Activated CD4-positive, alpha-beta memory T cell treated with anti-CD3 and anti-CD28 coated beads for 36 hours (primary cell): Measurements from ENCODE around the gene ADAT1. TPM values are rescaled to one million over a fixed set of nuclear protein-coding genes. Genes with fewer than 3 reads are reported as not detected.
A peak's percentile ranks its signal among the peaks of the same experiment; 100 is the strongest.

Source experiments
- CTCF ChIA-PET: fragments of 350-600 bp; sonication (Branson Sonifier 250); formaldehyde crosslinking; loops from one replicate; lab custom pipeline; 2021; ENCODE audit warnings: antibody characterized with exemption, inconsistent platforms; lab: Charles Lee
- POLR2A ChIA-PET: fragments of 350-600 bp; sonication (Branson Sonifier 250); formaldehyde crosslinking; loops from one replicate; lab custom pipeline; 2021; ENCODE audit warnings: antibody characterized with exemption; lab: Charles Lee
- DNase-seq: peaks from one replicate; pipeline ENCODE4 v3.0.0-alpha.2; 2020
- H3K27ac Mint-ChIP-seq: one replicate; pipeline ENCODE4 v1.8.0; 2021; ENCODE audit warnings: mixed read lengths
- H3K27me3 Mint-ChIP-seq: one replicate; pipeline ENCODE4 v1.8.0; 2021; ENCODE audit warnings: mixed read lengths
- H3K36me3 Mint-ChIP-seq: one replicate; pipeline ENCODE4 v1.8.0; 2021; ENCODE audit warnings: mixed read lengths
- H3K4me1 Mint-ChIP-seq: one replicate; pipeline ENCODE4 v1.8.0; 2021; ENCODE audit warnings: low read depth, mixed read lengths
- H3K4me3 Mint-ChIP-seq: one replicate; pipeline ENCODE4 v1.8.0; 2021; ENCODE audit warnings: mild to moderate bottlenecking, mixed read lengths
- H3K9me3 Mint-ChIP-seq: one replicate; pipeline ENCODE4 v1.8.0; 2021; ENCODE audit warnings: mixed read lengths
- intact Hi-C: fragments of 100-400 bp; cut with micrococcal nuclease; formaldehyde crosslinking; loops from one replicate; pipeline ENCODE4 v1.15.1; 2023
- total RNA-seq, 2 experiments: library from RNA; stranded (reverse); gene quantifications; one replicate each; pipeline ENCODE4 v1.2.3, GENCODE V29; 2021

The ADAT1 gene
- total RNA-seq, 2 experiments from 2014 or later: 39.9 to 40.2 TPM

DNA sequence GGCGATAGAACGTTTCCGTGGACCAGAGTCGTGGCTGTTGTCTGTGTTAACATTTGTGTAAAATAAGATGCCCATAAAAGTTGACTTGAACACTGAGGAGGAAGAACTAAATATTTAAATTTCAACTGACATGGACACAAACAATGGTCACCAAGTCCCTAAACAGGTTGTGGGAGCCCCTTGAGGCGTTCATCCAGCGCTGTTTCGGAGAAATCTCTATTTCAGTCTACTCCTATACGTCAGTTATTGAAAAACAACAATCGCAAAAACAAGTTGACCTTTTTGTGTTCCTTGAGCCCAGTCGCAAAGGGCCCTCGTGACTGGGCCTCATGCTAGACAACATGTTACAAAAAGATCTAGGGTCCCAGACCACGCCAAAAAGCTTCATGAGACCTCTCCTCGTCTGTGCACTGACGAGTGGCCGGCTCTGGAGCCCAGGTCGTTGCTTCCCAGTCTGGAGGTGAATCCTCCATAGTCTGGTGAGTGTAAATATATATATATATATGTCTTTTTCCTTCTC lies 66.6 kb downstream of the ADAT1 start:
- H3K27ac Mint-ChIP-seq: peak overlapping the region; percentile 85
- H3K4me1 Mint-ChIP-seq: peaks cover 3% of the 10 kb centered on the region
- intact Hi-C loops: loop anchor here (1.0 to 2.0 kb wide), 7 partner anchors 9 to 1634 kb away; partner anchors contain the start of genes ADAT1, CFDP1, KARS1 and MON1B
- no peaks in the 10 kb centered on the region for H3K36me3 Mint-ChIP-seq
- no peaks in the 10 kb centered on the region for H3K9me3 Mint-ChIP-seq
- DNase-seq: no peak
- CTCF ChIA-PET: interaction anchor here (0.6 to 2.8 kb wide), 9 partner anchors 9 to 382 kb away, joined by 3 to 13 read pairs (median 4); partner anchors contain the start of genes ADAT1, GABARAPL2 and TMEM170A
- POLR2A ChIA-PET: interaction anchor here (1.0 to 2.1 kb wide), 5 partner anchors 8 to 93 kb away, joined by 3 to 8 read pairs (median 5); partner anchors contain the start of genes GABARAPL2 and TMEM170A
- H3K4me3 Mint-ChIP-seq: peak overlapping the region; percentile 88
- H3K27me3 Mint-ChIP-seq: peaks cover 4% of the 10 kb centered on the region

DNA sequence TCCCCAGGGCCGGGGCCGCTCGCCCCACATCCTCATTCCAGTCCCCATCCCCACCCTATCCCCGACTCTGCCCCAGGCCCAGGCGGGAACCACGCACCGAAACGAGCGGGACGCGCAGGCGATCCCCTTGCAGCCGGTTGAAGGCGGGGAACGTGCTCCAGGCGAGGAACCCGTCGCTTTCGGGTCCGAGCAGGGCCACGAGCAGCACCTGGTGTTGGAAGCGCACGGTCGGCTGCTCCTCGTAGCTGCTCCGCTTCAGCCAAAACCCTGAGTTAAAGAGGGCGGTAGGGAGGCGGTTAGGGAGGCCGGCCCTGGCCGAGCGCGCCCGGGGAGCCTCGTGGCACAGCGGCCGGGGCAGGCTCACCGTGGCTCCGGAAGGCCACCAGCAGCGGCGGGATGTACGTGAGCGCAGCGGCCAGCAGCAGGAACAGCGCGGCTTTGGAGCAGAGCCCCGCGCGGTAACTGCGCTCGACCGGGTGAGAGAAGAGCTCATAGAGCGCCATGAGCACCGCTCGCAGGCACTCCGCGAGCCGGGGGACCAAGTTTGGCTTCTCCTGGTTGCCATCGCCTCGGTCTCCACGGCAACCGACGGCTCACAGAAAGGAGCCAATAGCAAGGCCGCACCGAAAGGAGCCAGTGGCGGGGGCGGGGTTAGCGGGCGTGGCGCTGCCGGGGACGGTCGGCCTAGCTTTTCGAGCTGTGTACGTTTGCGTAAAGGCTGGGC lies 67.2 kb downstream of the ADAT1 start, which contains the start of gene TMEM231:
TMEM231 (minus strand) TSS at position 546 of the 724 bp plus-strand sequence; CDS start at position 503, 43 bp downstream.
- ChIA-PET CTCF (interaction anchor here (0.8 to 2.8 kb wide), 6 partner anchors 9 to 92 kb away, joined by 3 to 13 read pairs (median 4); partner anchors contain the start of genes ADAT1 and GABARAPL2), POLR2A (interaction anchor here (0.5 to 2.1 kb wide), 6 partner anchors 9 to 1064 kb away, joined by 3 to 8 read pairs (median 4); partner anchors contain the start of genes GABARAPL2 and TMEM170A)
- H3K9me3 Mint-ChIP-seq: no peaks in the 10 kb centered on the region
- intact Hi-C loops: loop anchor here (1.0 to 2.0 kb wide), 7 partner anchors 9 to 1635 kb away; partner anchors contain the start of genes ADAT1, CFDP1, KARS1 and MON1B
- H3K4me1 Mint-ChIP-seq: peaks cover 3% of the 10 kb centered on the region
- peak within 1 kb of the TSS; percentile 85 for H3K27ac Mint-ChIP-seq
- H3K4me3 Mint-ChIP-seq: peak within 1 kb of the TSS; percentile 88
- H3K27me3 Mint-ChIP-seq: peaks cover 4% of the 10 kb centered on the region
- peak; percentile 98 for DNase-seq
- H3K36me3 Mint-ChIP-seq: no peaks in the 10 kb centered on the region

DNA sequence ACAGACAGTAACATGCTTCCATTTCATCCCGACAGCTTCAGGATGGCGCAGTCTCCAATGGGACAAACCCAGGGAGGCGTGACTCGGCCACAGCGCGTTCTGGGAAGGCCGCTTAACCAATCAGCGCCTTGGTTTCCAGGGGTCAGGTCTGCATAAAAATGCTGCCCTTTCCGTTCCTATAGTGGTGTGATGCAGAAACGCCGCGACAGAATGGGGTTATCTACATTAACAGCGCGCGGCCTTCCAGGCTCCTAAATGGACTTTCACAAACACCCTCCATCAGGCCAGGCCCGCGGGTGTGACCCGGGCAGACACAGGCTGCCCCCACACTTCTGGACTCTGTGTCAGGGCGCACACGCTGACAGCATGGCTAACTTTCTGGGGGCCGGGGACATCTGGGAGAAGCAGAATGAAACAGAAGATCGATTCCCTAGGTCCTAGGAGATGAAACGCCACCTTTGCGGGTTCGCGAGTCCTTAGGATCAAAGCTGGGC lies 67.8 kb downstream of the ADAT1 start:
- H3K27ac Mint-ChIP-seq: peak overlapping the region; percentile 4
- CTCF ChIA-PET: interaction anchor here (0.8 to 2.8 kb wide), 7 partner anchors 10 to 93 kb away, joined by 3 to 13 read pairs (median 4); partner anchors contain the start of genes ADAT1, GABARAPL2 and TMEM170A

GRCh38 chr16:75552951-75553350 lies 70.1 kb downstream of the ADAT1 start:
- Mint-ChIP-seq H3K4me3 (no peak overlapping the region), H3K36me3 (no peaks in the 10 kb centered on the region), H3K9me3 (no peaks in the 10 kb centered on the region), H3K27ac (no peak overlapping the region), H3K27me3 (no peaks in the 10 kb centered on the region), H3K4me1 (peaks cover 6% of the 10 kb centered on the region)
- POLR2A ChIA-PET: no interaction called here
- no peak for DNase-seq
- intact Hi-C loops: no loop called here
- CTCF ChIA-PET: interaction anchor here (0.9 to 1.1 kb wide), 2 partner anchors 35 to 319 kb away, joined by 3 to 4 read pairs; no protein-coding TSS in a partner anchor

More for the DNA sequence above, 67.8 kb downstream of the ADAT1 start:
- Mint-ChIP-seq H3K36me3 (no peaks in the 10 kb centered on the region), H3K4me1 (peaks cover 3% of the 10 kb centered on the region), H3K27me3 (peaks cover 4% of the 10 kb centered on the region), H3K4me3 (peak overlapping the region; percentile 88), H3K9me3 (no peaks in the 10 kb centered on the region)
- POLR2A ChIA-PET: interaction anchor here (0.5 to 2.1 kb wide), 5 partner anchors 9 to 1065 kb away, joined by 3 to 8 read pairs (median 5); partner anchors contain the start of gene GABARAPL2
- DNase-seq: peak; percentile 34
- intact Hi-C loops: no loop called here

- intact Hi-C loops: no loop called here
- Mint-ChIP-seq H3K9me3 (no peaks in the 10 kb centered on the region), H3K27ac (no peak overlapping the region), H3K4me3 (no peak overlapping the region), H3K4me1 (peaks cover 2% of the 10 kb centered on the region), H3K27me3 (no peaks in the 10 kb centered on the region), H3K36me3 (no peaks in the 10 kb centered on the region)
- peak; percentile 64 for DNase-seq
- POLR2A ChIA-PET: interaction anchor here (0.8 kb wide), 1 partner anchor 66 kb away, joined by 4 read pairs; no protein-coding TSS in a partner anchor
- CTCF ChIA-PET: interaction anchor here (0.6 to 2.6 kb wide), 12 partner anchors 10 to 352 kb away, joined by 3 to 21 read pairs (median 4); partner anchors contain the start of gene TMEM170A
Observed at GRCh38 chr16:75550211-75550662, 72.8 kb downstream of the ADAT1 start.

Other genes with a start within 250 kb of the ADAT1 start
- 10 to 100 TPM; 37.6 to 41.3 TPM for gene CFDP1, start 189.8 kb downstream of the ADAT1 start, total RNA-seq
- 10 to 100 TPM; 24.3 to 25.6 TPM for gene TMEM170A, start 158.6 kb downstream of the ADAT1 start, total RNA-seq
- not detected for gene CHST6, start 127.8 kb downstream of the ADAT1 start, total RNA-seq
- gene CHST5, start 87.2 kb downstream of the ADAT1 start, total RNA-seq: under 1 TPM in 1 of 2 experiments, not detected in 1; 0.34 TPM
- gene TMEM231, start 67.0 kb downstream of the ADAT1 start, total RNA-seq: 1 to 10 TPM; 4.6 to 5.3 TPM
- 10 to 100 TPM; 71.5 to 76.1 TPM for gene GABARAPL2, start 56.9 kb downstream of the ADAT1 start, total RNA-seq
- gene KARS1, start 24.4 kb upstream of the ADAT1 start, total RNA-seq: 100 to 1,000 TPM; 273 to 277 TPM
- 10 to 100 TPM; 80.3 to 85.1 TPM for gene TERF2IP, start 24.5 kb upstream of the ADAT1 start, total RNA-seq
- gene CPHXL2, start 53.7 kb upstream of the ADAT1 start, total RNA-seq: not detected
- gene DUXB, start 78.2 kb upstream of the ADAT1 start, total RNA-seq: not detected
- not detected for gene CPHXL, start 103.2 kb upstream of the ADAT1 start, total RNA-seq